SK-N-SH (cell line): ENCODE measurements around the gene BIRC5. TPM values are rescaled to one million over a fixed set of nuclear protein-coding genes. Genes with fewer than 3 reads are reported as not detected.

Experiments used
- CTCF ChIA-PET: fragments of 300-600, 350-600 bp; formaldehyde crosslinking; extraction: SDS; loops from one replicate; lab custom pipeline; 2021; lab: Yijun Ruan, JAX
- POLR2A ChIA-PET: fragments of 350-600 bp; sonication (Branson Sonifier 250); formaldehyde crosslinking; extraction: SDS; loops from one replicate; lab custom pipeline; 2020; ENCODE audit warnings: antibody characterized with exemption, inconsistent platforms; lab: Yijun Ruan, JAX
- DNase-seq: peaks from one replicate; pipeline ENCODE4 v3.0.0; 2012
- H2AFZ ChIP-seq: fragments of 200-600 bp; sonication (generic); 2 replicates; pipeline ENCODE4 v1.8.1; 2016; ENCODE audit warnings: antibody characterized with exemption, mild to moderate bottlenecking, low read depth
- H3F3A ChIP-seq: fragments of 200-600 bp; sonication (generic); replicated peaks from 2 replicates; pipeline ENCODE3; 2016; ENCODE audit warnings: antibody characterized with exemption, mild to moderate bottlenecking; ENCODE audit not compliant: insufficient read depth
- H3K27ac ChIP-seq, 2 experiments: fragments of 200-500 bp in 1 of 2; fragments of 200-600 bp in 1 of 2; sonication (Bioruptor generic) in 1 of 2; sonication (generic), shearing (Covaris generic) in 1 of 2; 2 replicates each; pipeline versions ENCODE4 v1.5.1 to v1.6.1; 2014 to 2016; ENCODE audit warnings: low read depth in 2 of 2, inconsistent platforms in 1 of 2, low read length in 1 of 2, mild to moderate bottlenecking in 1 of 2, mixed read lengths in 1 of 2
- H3K27me3 ChIP-seq: fragments of 200-600 bp; sonication (generic), shearing (Covaris generic); 2 replicates; pipeline ENCODE4 v1.6.1; 2016; ENCODE audit warnings: mixed run types; ENCODE audit not compliant: insufficient read depth
- H3K36me3 ChIP-seq, 2 experiments: fragments of 200-500 bp in 1 of 2; fragments of 200-600 bp in 1 of 2; sonication (Bioruptor generic) in 1 of 2; sonication (generic) in 1 of 2; replicated peaks in 1 of 2; 2 replicates each; pipeline versions ENCODE3 to v1.5.1; 2014 to 2016; ENCODE audit warnings: low read length in 1 of 2, mild to moderate bottlenecking in 1 of 2; ENCODE audit not compliant: insufficient read depth in 2 of 2, control insufficient read depth in 1 of 2
- H3K4me1 ChIP-seq, 2 experiments: fragments of 200-500 bp in 1 of 2; fragments of 200-600 bp in 1 of 2; sonication (Bioruptor generic) in 1 of 2; sonication (generic), shearing (Covaris generic) in 1 of 2; 2 replicates each; pipeline versions ENCODE4 v1.5.1 to v1.6.1; 2014 to 2016; ENCODE audit warnings: low read depth in 1 of 2, low read length in 1 of 2, mixed run types in 1 of 2; ENCODE audit not compliant: insufficient read depth in 2 of 2, control insufficient read depth in 1 of 2
- H3K4me2 ChIP-seq: fragments of 200-600 bp; sonication (generic), shearing (Covaris generic); 2 replicates; pipeline ENCODE4 v1.6.1; 2017; ENCODE audit warnings: mixed run types
- H3K4me3 ChIP-seq, 2 experiments: fragments of 200-500 bp in 1 of 2; fragments of 200-600 bp in 1 of 2; sonication (Bioruptor generic) in 1 of 2; sonication (generic), shearing (Covaris generic) in 1 of 2; 2 replicates each; pipeline versions ENCODE4 v1.5.1 to v1.8.1; 2014 to 2016; ENCODE audit warnings: low read depth in 2 of 2, inconsistent platforms in 1 of 2, low read length in 1 of 2, mild to moderate bottlenecking in 1 of 2, mixed read lengths in 1 of 2, moderate library complexity in 1 of 2
- H3K79me2 ChIP-seq: fragments of 200-600 bp; sonication (generic); 2 replicates; pipeline ENCODE4 v1.8.1; 2017; ENCODE audit warnings: mild to moderate bottlenecking; ENCODE audit not compliant: insufficient read depth
- H3K9ac ChIP-seq: fragments of 200-600 bp; sonication (generic); 2 replicates; pipeline ENCODE4 v1.6.1; 2017; ENCODE audit warnings: mixed run types
- H3K9me2 ChIP-seq: fragments of 200-600 bp; sonication (generic); 2 replicates; pipeline ENCODE4 v1.6.1; 2017; ENCODE audit warnings: mixed run types
- H3K9me3 ChIP-seq: fragments of 200-600 bp; sonication (generic); 2 replicates; pipeline ENCODE4 v1.6.1; 2017; ENCODE audit warnings: mixed run types, mild to moderate bottlenecking, moderate library complexity
- H4K20me1 ChIP-seq: fragments of 200-600 bp; sonication (generic); 2 replicates; pipeline ENCODE4 v1.6.1; 2017; ENCODE audit warnings: mild to moderate bottlenecking, mixed run types; ENCODE audit not compliant: insufficient read depth
- ELF1 ChIP-seq: IDR thresholded peaks from 2 replicates; pipeline ENCODE4 v1.4.0; 2012
- EP300 ChIP-seq, 2 experiments: IDR thresholded peaks; 2 replicates each; pipeline versions ENCODE4 v1.4.0 to v1.6.1; 2012; ENCODE audit warnings: borderline replicate concordance in 1 of 2, low read depth in 1 of 2, low read length in 1 of 2
- EZH2phosphoT487 ChIP-seq: fragments of 200-600 bp; sonication (generic); IDR thresholded peaks from 2 replicates; pipeline ENCODE4 v1.6.1; 2017; ENCODE audit warnings: low read depth, mixed run types, mild to moderate bottlenecking, antibody characterized with exemption, moderate library complexity, borderline replicate concordance
- FOSL2 ChIP-seq: IDR thresholded peaks from 2 replicates; pipeline ENCODE4 v1.4.0; 2012; ENCODE audit warnings: low read depth, mild to moderate bottlenecking, moderate library complexity, borderline replicate concordance
- FOXJ3 ChIP-seq: sonication (generic); formaldehyde crosslinking; IDR thresholded peaks from 2 replicates; pipeline ENCODE4 v1.5.1; 2020; ENCODE audit warnings: mild to moderate bottlenecking, missing genetic modification reagents
- FOXM1 ChIP-seq: IDR thresholded peaks from 2 replicates; pipeline ENCODE4 v1.4.0; 2012; ENCODE audit warnings: low read depth, mild to moderate bottlenecking
- GABPA ChIP-seq: IDR thresholded peaks from 2 replicates; pipeline ENCODE4 v1.4.0; 2012; ENCODE audit warnings: low read depth, mild to moderate bottlenecking
- MEF2A ChIP-seq: IDR thresholded peaks from 2 replicates; pipeline ENCODE4 v1.4.0; 2012; ENCODE audit warnings: low read depth, borderline replicate concordance
- NFIC ChIP-seq: IDR thresholded peaks from 2 replicates; pipeline ENCODE4 v1.4.0; 2012; ENCODE audit warnings: borderline replicate concordance
- RAD21 ChIP-seq: IDR thresholded peaks from 2 replicates; pipeline ENCODE4 v1.6.1; 2012; ENCODE audit warnings: mild to moderate bottlenecking, low read length
- RCOR1 ChIP-seq: fragments of 150-350 bp; IDR thresholded peaks from 2 replicates; pipeline ENCODE4 v1.6.1; 2017; ENCODE audit warnings: antibody characterized with exemption, low read length
- RFX5 ChIP-seq: IDR thresholded peaks from 2 replicates; pipeline ENCODE4 v1.6.1; 2012; ENCODE audit warnings: mild to moderate bottlenecking, improper control_type of control experiment, low read length
- TEAD4 ChIP-seq: IDR thresholded peaks from 2 replicates; pipeline ENCODE4 v1.4.0; 2012; ENCODE audit warnings: mild to moderate bottlenecking, borderline replicate concordance; ENCODE audit not compliant: insufficient read depth
- YY1 ChIP-seq: IDR thresholded peaks from 2 replicates; pipeline ENCODE4 v1.4.0; 2012; ENCODE audit warnings: low read depth, mild to moderate bottlenecking
- WGBS: methylation state at CpG from one replicate; pipeline ENCODE4 v1.1.6; 2017; ENCODE audit warnings: low lambda C conversion rate; 5-methylcytosine and 5-hydroxymethylcytosine counted together
- polyA plus RNA-seq, 3 experiments: library from polyadenylated mRNA; depleted of rRNA; stranded (reverse); fragments of >200 nt; gene quantifications; 2 replicates each; pipeline ENCODE4 v1.2.3, GENCODE V29; 2012
- TF ChIP-seq, protein P1 (sequence below): fragments of 150-350 bp; IDR thresholded peaks from 2 replicates; pipeline ENCODE4 v1.6.1; 2016; ENCODE audit warnings: mild to moderate bottlenecking, low read depth, low read length
- TF ChIP-seq, protein P2 (sequence below): IDR thresholded peaks from 2 replicates; pipeline ENCODE4 v1.4.0; 2012; ENCODE audit warnings: low read depth
- TF ChIP-seq, protein P3 (sequence below): fragments of 150-350 bp; IDR thresholded peaks from 2 replicates; pipeline ENCODE4 v1.6.1; 2017; ENCODE audit warnings: antibody characterized with exemption, low read length, low read depth, borderline replicate concordance
- TF ChIP-seq, protein P4 (sequence below): fragments of 200-600 bp; sonication (generic); IDR thresholded peaks from 2 replicates; pipeline ENCODE4 v1.6.1; 2017; ENCODE audit warnings: antibody characterized with exemption, mild to moderate bottlenecking, moderate library complexity
- TF ChIP-seq, protein P5 (sequence below): IDR thresholded peaks from 2 replicates; pipeline ENCODE4; 2012
- TF ChIP-seq, protein P6 (sequence below): IDR thresholded peaks from 2 replicates; pipeline ENCODE4 v1.4.0; 2012; ENCODE audit warnings: low read depth, borderline replicate concordance

The BIRC5 gene
- polyA plus RNA-seq, 1 of the 3 experiments (the other 2 are of a cell fraction), result 31.4 TPM

DNA sequence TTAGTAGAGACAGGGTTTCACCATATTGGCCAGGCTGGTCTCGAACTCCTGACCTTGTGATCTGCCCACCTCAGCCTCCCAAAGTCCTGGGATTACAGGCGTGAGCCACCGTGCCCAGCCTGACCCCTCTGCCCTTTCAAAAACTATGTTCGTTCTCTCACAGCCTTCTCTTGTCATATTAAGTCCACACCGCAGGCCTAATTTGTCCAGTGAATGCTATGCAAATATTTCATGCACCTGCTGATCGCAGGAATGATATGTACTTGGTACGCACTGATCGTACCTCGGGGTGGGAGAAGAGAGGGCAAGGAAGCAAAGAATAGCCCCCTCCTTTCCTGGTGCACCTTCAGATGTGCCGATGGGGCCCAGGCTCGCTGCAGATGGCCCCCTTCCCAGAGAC, 3.0 kb upstream of the BIRC5 start:
- DNase-seq, result no peak
- Histone ChIP-seq H3F3A (no peaks in the 10 kb centered on the region), H3K9me2 (no peaks in the 10 kb centered on the region), H3K9ac (no peak overlapping the region), H2AFZ (no peak overlapping the region), H3K79me2 (peaks cover 20% of the 10 kb centered on the region), H3K9me3 (no peaks in the 10 kb centered on the region), H3K27me3 (no peaks in the 10 kb centered on the region), H3K4me3 (no peak overlapping the region), H4K20me1 (no peaks in the 10 kb centered on the region), H3K36me3 (peaks cover 0 to 6% of the 10 kb centered on the region in 2 experiments), H3K4me1 (peaks cover 7 to 10% of the 10 kb centered on the region in 2 experiments; a peak in 2 of 4 replicates), H3K4me2 (no peak overlapping the region), H3K27ac (no peak overlapping the region)
- CTCF ChIA-PET, result interaction anchor here (4.4 kb wide), 1 partner anchor 40 kb away, joined by 18 read pairs; no protein-coding TSS in a partner anchor
- POLR2A ChIA-PET, result interaction anchor here (0.7 kb wide), 1 partner anchor 34 kb away, joined by 3 read pairs; no protein-coding TSS in a partner anchor
- TF ChIP-seq NFIC (no peak), EP300 (IDR thresholded peaks at IDR 0.05; ENCODE audit: borderline replicate concordance in 1 of 2, low read depth in 1 of 2, low read length in 1 of 2) (no peak), FOXJ3 (CRISPR knock-in tag) (no peak), RAD21 (no peak), RCOR1 (no peak), GABPA (no peak), FOXM1 (no peak), FOSL2 (no peak), RFX5 (no peak), TEAD4 (no peak), YY1 (no peak), ELF1 (no peak), EZH2phosphoT487 (no peak), MEF2A (no peak)
- TF ChIP-seq, protein P1, sequence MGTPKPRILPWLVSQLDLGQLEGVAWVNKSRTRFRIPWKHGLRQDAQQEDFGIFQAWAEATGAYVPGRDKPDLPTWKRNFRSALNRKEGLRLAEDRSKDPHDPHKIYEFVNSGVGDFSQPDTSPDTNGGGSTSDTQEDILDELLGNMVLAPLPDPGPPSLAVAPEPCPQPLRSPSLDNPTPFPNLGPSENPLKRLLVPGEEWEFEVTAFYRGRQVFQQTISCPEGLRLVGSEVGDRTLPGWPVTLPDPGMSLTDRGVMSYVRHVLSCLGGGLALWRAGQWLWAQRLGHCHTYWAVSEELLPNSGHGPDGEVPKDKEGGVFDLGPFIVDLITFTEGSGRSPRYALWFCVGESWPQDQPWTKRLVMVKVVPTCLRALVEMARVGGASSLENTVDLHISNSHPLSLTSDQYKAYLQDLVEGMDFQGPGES, result no peak
- TF ChIP-seq, protein P2, sequence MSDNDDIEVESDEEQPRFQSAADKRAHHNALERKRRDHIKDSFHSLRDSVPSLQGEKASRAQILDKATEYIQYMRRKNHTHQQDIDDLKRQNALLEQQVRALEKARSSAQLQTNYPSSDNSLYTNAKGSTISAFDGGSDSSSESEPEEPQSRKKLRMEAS, result no peak
- TF ChIP-seq, protein P3, sequence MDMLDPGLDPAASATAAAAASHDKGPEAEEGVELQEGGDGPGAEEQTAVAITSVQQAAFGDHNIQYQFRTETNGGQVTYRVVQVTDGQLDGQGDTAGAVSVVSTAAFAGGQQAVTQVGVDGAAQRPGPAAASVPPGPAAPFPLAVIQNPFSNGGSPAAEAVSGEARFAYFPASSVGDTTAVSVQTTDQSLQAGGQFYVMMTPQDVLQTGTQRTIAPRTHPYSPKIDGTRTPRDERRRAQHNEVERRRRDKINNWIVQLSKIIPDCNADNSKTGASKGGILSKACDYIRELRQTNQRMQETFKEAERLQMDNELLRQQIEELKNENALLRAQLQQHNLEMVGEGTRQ, result no peak
- TF ChIP-seq, protein P4, sequence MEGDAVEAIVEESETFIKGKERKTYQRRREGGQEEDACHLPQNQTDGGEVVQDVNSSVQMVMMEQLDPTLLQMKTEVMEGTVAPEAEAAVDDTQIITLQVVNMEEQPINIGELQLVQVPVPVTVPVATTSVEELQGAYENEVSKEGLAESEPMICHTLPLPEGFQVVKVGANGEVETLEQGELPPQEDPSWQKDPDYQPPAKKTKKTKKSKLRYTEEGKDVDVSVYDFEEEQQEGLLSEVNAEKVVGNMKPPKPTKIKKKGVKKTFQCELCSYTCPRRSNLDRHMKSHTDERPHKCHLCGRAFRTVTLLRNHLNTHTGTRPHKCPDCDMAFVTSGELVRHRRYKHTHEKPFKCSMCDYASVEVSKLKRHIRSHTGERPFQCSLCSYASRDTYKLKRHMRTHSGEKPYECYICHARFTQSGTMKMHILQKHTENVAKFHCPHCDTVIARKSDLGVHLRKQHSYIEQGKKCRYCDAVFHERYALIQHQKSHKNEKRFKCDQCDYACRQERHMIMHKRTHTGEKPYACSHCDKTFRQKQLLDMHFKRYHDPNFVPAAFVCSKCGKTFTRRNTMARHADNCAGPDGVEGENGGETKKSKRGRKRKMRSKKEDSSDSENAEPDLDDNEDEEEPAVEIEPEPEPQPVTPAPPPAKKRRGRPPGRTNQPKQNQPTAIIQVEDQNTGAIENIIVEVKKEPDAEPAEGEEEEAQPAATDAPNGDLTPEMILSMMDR, result no peak
- TF ChIP-seq, protein P5, sequence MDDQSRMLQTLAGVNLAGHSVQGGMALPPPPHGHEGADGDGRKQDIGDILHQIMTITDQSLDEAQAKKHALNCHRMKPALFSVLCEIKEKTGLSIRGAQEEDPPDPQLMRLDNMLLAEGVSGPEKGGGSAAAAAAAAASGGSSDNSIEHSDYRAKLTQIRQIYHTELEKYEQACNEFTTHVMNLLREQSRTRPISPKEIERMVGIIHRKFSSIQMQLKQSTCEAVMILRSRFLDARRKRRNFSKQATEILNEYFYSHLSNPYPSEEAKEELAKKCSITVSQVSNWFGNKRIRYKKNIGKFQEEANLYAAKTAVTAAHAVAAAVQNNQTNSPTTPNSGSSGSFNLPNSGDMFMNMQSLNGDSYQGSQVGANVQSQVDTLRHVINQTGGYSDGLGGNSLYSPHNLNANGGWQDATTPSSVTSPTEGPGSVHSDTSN, result no peak
- TF ChIP-seq, protein P6, sequence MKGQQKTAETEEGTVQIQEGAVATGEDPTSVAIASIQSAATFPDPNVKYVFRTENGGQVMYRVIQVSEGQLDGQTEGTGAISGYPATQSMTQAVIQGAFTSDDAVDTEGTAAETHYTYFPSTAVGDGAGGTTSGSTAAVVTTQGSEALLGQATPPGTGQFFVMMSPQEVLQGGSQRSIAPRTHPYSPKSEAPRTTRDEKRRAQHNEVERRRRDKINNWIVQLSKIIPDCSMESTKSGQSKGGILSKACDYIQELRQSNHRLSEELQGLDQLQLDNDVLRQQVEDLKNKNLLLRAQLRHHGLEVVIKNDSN, result no peak
- WGBS, result 73% methylated on average over 11 of the region's 11 CpGs
